K562 (cell line): ENCODE measurements around the gene SLC35B1. TPM values are rescaled to one million over a fixed set of nuclear protein-coding genes. Genes with fewer than 3 reads are reported as not detected.

Source experiments
- BCL6 ChIP-seq: fragments of 250-450 bp; sonication (Bioruptor Pico); IDR thresholded peaks from 2 replicates; pipeline ENCODE4 v1.4.0; 2020
- DNMT1 ChIP-seq: fragments of 450-650 bp; IDR thresholded peaks from 2 replicates; pipeline ENCODE4 v1.6.1; 2016; ENCODE audit warnings: antibody characterized with exemption, mild to moderate bottlenecking
- ETV1 ChIP-seq: fragments of 450-650 bp; conservative IDR thresholded peaks from 2 replicates; pipeline ENCODE4 v1.6.1; 2016; ENCODE audit warnings: missing genetic modification characterization, control low read depth, low read depth, missing compliant biosample characterization
- ETV5 ChIP-seq: sonication (generic); formaldehyde crosslinking; IDR thresholded peaks from 2 replicates; pipeline ENCODE4 v1.4.0; 2020; ENCODE audit warnings: low read depth, mild to moderate bottlenecking, missing genetic modification reagents
- NFE2L1 ChIP-seq: fragments of 450-650 bp; IDR thresholded peaks from 2 replicates; pipeline ENCODE4 v1.6.1; 2016; ENCODE audit warnings: missing genetic modification characterization, low read depth, mild to moderate bottlenecking, missing compliant biosample characterization, moderate library complexity, borderline replicate concordance
- SIN3A ChIP-seq, 2 experiments: fragments of 150-350 bp in 1 of 2; IDR thresholded peaks; 2 replicates each; pipeline ENCODE4 v1.6.1; 2011 to 2016; ENCODE audit warnings: borderline replicate concordance in 2 of 2, low read depth in 2 of 2, low read length in 2 of 2, mild to moderate bottlenecking in 2 of 2, moderate library complexity in 2 of 2; ENCODE audit not compliant: control insufficient read depth in 1 of 2
- TCF3 ChIP-seq: sonication (generic); formaldehyde crosslinking; IDR thresholded peaks from 2 replicates; pipeline ENCODE4 v1.4.0; 2020; ENCODE audit warnings: mild to moderate bottlenecking, missing genetic modification reagents
- TSC22D4 ChIP-seq: fragments of 450-650 bp; IDR thresholded peaks from 2 replicates; pipeline ENCODE4 v1.6.1; 2016; ENCODE audit warnings: missing genetic modification characterization, missing biosample characterization, control low read depth
- ZNF224 ChIP-seq: sonication (generic); formaldehyde crosslinking; IDR thresholded peaks from 2 replicates; pipeline ENCODE4 v1.8.0; 2022; ENCODE audit warnings: mild to moderate bottlenecking, missing genetic modification reagents
- ZZZ3 ChIP-seq: fragments of 450-650 bp; IDR thresholded peaks from 2 replicates; pipeline ENCODE4 v1.6.1; 2016; ENCODE audit warnings: antibody characterized with exemption, mild to moderate bottlenecking, moderate library complexity
- polyA plus RNA-seq, 8 experiments: library from polyadenylated mRNA; depleted of rRNA in 4 of 8; stranded (reverse) in 5 of 8; unstranded in 3 of 8; fragments of >200 nt; fragmentation: Nextera tagmentation in 2 of 8; fragmentation: Illumina TruSeq in 1 of 8; extraction: Ambion mirVana in 2 of 8; extraction: Trizol in 1 of 8; gene quantifications; 2 replicates each; pipeline versions ENCODE4 v1.2.1 to v1.2.3, GENCODE V29; 2011 to 2014; ENCODE audit warnings: inconsistent platforms in 1 of 8, missing spikeins in 1 of 8
- total RNA-seq, 7 experiments: library from RNA; depleted of rRNA in 6 of 7; stranded (reverse); fragments of >200 nt in 6 of 7; fragmentation: Illumina TruSeq in 2 of 7; extraction: Trizol in 2 of 7; gene quantifications; 2 replicates each; pipeline versions ENCODE4 v1.2.1 to v1.2.3, GENCODE V29; 2011 to 2021; ENCODE audit warnings: low replicate concordance in 1 of 7
- TF ChIP-seq, protein P1 (sequence below): fragments of 450-650 bp; IDR thresholded peaks from 2 replicates; pipeline ENCODE4 v1.6.1; 2017; ENCODE audit warnings: antibody characterized with exemption
- TF ChIP-seq, protein P2 (sequence below): fragments of 200-400 bp; formaldehyde crosslinking; IDR thresholded peaks from 2 replicates; pipeline ENCODE4 v1.6.1; 2017; ENCODE audit warnings: mild to moderate bottlenecking, low read depth, low read length, moderate library complexity
- TF ChIP-seq, protein P3 (sequence below): fragments of 250-450 bp; sonication (Bioruptor Pico); IDR thresholded peaks from 2 replicates; pipeline ENCODE4 v1.4.0; 2020; ENCODE audit warnings: mild to moderate bottlenecking, moderate library complexity, borderline replicate concordance
- TF ChIP-seq, protein P4 (sequence below), 2 experiments: IDR thresholded peaks; 2 replicates each; pipeline ENCODE4 v1.6.1; 2011; ENCODE audit warnings: borderline replicate concordance in 1 of 2, control low read depth in 1 of 2, low read depth in 1 of 2, low read length in 1 of 2, mild to moderate bottlenecking in 1 of 2, mixed read lengths in 1 of 2, moderate library complexity in 1 of 2; ENCODE audit not compliant: insufficient read depth in 1 of 2, insufficient read length in 1 of 2, poor library complexity in 1 of 2, severe bottlenecking in 1 of 2; ENCODE audit errors: extremely low read depth in 1 of 2

SLC35B1 gene
- total and polyA plus RNA-seq, 9 of the 15 experiments (the other 6 are each of a cell fraction or from before 2014, with no cell fraction given), result 51.4 to 87.9 (median 66.3) TPM

DNA sequence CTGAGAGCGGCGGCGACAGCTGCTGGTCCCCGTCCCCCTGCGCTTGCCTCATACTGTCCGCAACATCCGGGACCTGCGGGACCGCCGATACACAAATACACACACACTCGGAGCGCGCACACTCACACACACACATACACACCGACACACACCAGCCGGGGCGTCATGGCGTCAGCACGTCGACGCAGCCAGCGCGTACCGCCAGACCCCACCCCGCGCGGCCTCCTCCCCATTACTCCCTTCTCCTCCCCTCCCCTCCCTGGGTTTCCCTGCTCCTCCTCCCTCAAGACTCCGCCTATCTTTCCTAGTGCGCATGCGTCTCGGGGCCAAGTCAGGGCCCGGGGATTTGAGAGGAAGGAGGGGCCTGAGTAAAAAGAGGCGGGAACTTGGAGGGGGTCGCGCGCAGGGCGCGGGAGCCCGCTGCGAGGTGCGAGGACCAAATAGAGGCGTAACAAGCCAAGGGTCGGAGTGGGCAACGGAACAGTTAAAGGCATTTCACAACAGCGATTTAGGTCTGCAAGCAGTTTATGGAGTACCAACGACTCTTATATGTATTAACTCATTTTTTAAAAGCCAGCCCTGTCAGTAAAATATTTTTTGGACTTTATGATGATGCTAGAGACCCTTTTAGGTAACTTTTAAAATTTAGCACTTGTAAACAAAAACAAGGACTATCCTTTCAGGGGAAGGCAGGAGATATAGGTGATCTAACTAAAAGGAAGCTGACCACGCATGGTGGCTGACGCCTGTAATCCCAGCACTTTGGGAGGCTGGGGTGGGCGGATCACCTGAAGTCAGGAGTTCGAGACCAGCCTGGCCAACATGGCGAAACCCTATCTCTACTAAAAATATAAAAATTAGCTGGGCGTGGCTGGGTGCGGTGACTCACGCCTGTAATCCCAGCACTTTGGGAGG is 29.6 kb downstream of the SLC35B1 start, which contains the start of gene SPOP (continued):
- TF ChIP-seq, protein P1, sequence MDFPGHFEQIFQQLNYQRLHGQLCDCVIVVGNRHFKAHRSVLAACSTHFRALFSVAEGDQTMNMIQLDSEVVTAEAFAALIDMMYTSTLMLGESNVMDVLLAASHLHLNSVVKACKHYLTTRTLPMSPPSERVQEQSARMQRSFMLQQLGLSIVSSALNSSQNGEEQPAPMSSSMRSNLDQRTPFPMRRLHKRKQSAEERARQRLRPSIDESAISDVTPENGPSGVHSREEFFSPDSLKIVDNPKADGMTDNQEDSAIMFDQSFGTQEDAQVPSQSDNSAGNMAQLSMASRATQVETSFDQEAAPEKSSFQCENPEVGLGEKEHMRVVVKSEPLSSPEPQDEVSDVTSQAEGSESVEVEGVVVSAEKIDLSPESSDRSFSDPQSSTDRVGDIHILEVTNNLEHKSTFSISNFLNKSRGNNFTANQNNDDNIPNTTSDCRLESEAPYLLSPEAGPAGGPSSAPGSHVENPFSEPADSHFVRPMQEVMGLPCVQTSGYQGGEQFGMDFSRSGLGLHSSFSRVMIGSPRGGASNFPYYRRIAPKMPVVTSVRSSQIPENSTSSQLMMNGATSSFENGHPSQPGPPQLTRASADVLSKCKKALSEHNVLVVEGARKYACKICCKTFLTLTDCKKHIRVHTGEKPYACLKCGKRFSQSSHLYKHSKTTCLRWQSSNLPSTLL, result no peak
- TF ChIP-seq BCL6, result no peak
- TF ChIP-seq, protein P2, sequence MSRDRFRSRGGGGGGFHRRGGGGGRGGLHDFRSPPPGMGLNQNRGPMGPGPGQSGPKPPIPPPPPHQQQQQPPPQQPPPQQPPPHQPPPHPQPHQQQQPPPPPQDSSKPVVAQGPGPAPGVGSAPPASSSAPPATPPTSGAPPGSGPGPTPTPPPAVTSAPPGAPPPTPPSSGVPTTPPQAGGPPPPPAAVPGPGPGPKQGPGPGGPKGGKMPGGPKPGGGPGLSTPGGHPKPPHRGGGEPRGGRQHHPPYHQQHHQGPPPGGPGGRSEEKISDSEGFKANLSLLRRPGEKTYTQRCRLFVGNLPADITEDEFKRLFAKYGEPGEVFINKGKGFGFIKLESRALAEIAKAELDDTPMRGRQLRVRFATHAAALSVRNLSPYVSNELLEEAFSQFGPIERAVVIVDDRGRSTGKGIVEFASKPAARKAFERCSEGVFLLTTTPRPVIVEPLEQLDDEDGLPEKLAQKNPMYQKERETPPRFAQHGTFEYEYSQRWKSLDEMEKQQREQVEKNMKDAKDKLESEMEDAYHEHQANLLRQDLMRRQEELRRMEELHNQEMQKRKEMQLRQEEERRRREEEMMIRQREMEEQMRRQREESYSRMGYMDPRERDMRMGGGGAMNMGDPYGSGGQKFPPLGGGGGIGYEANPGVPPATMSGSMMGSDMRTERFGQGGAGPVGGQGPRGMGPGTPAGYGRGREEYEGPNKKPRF, result no peak
- no peak for TF ChIP-seq ZNF224 (CRISPR knock-in tag)
- no peak for TF ChIP-seq DNMT1
- TF ChIP-seq ETV5 (CRISPR knock-in tag), result peak; percentile 43; the same call in 1 of the 2 replicates
- no peak for TF ChIP-seq TCF3 (CRISPR knock-in tag)
- TF ChIP-seq NFE2L1, result no peak
- TF ChIP-seq, protein P3, sequence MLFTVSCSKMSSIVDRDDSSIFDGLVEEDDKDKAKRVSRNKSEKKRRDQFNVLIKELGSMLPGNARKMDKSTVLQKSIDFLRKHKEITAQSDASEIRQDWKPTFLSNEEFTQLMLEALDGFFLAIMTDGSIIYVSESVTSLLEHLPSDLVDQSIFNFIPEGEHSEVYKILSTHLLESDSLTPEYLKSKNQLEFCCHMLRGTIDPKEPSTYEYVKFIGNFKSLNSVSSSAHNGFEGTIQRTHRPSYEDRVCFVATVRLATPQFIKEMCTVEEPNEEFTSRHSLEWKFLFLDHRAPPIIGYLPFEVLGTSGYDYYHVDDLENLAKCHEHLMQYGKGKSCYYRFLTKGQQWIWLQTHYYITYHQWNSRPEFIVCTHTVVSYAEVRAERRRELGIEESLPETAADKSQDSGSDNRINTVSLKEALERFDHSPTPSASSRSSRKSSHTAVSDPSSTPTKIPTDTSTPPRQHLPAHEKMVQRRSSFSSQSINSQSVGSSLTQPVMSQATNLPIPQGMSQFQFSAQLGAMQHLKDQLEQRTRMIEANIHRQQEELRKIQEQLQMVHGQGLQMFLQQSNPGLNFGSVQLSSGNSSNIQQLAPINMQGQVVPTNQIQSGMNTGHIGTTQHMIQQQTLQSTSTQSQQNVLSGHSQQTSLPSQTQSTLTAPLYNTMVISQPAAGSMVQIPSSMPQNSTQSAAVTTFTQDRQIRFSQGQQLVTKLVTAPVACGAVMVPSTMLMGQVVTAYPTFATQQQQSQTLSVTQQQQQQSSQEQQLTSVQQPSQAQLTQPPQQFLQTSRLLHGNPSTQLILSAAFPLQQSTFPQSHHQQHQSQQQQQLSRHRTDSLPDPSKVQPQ (CRISPR knock-in tag), result no peak
- TF ChIP-seq ETV1 (tag), result peak; percentile 69; the same call in 1 of the 2 replicates
- no peak for TF ChIP-seq TSC22D4 (tag)
- no peak for TF ChIP-seq SIN3A (IDR thresholded peaks at IDR 0.05; ENCODE audit: borderline replicate concordance in 2 of 2, control insufficient read depth in 1 of 2, low read depth in 2 of 2, low read length in 2 of 2)
- TF ChIP-seq ZZZ3, result no peak
- TF ChIP-seq, protein P4, sequence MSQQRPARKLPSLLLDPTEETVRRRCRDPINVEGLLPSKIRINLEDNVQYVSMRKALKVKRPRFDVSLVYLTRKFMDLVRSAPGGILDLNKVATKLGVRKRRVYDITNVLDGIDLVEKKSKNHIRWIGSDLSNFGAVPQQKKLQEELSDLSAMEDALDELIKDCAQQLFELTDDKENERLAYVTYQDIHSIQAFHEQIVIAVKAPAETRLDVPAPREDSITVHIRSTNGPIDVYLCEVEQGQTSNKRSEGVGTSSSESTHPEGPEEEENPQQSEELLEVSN (IDR thresholded peaks at IDR 0.05; ENCODE audit: borderline replicate concordance in 1 of 2, extremely low read depth in 1 of 2, insufficient read depth in 1 of 2, insufficient read length in 1 of 2, low read depth in 1 of 2, low read length in 1 of 2, poor library complexity in 1 of 2, severe bottlenecking in 1 of 2), result peak; percentile 100
